ENCODE measurements around the gene SPATS2L.

DNA sequence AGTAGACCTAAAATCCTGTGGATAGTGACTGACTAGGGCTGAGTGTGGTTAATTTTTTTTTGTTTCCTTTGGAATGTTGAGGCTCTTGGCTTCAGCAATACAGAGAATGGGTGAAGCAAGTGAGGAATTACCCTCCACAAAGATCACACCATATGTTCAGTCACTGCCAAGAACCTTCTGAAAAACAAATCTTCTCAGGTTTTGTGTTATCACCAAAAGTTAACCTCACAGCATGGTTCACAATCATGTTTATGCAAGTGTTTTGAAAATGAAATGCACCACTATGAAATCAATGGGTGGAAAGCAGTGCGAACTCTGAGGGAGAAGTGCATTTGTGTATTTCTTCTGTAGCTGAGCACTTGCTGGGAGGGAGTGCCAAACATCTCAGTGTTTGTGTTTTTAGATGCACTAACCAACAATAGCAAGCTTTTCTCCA lies 44.4 kb downstream of the SPATS2L start:
- TF ChIP-seq NFIC (IDR thresholded peaks at IDR 0.05; ENCODE audit: borderline replicate concordance) (no peak), TEAD4 (IDR thresholded peaks at IDR 0.05; ENCODE audit: borderline replicate concordance, insufficient read depth) (no peak), POLR2AphosphoS5 (IDR thresholded peaks at IDR 0.05; ENCODE audit: low read depth, low read length) (no peak)
- TF ChIP-seq, protein P1, sequence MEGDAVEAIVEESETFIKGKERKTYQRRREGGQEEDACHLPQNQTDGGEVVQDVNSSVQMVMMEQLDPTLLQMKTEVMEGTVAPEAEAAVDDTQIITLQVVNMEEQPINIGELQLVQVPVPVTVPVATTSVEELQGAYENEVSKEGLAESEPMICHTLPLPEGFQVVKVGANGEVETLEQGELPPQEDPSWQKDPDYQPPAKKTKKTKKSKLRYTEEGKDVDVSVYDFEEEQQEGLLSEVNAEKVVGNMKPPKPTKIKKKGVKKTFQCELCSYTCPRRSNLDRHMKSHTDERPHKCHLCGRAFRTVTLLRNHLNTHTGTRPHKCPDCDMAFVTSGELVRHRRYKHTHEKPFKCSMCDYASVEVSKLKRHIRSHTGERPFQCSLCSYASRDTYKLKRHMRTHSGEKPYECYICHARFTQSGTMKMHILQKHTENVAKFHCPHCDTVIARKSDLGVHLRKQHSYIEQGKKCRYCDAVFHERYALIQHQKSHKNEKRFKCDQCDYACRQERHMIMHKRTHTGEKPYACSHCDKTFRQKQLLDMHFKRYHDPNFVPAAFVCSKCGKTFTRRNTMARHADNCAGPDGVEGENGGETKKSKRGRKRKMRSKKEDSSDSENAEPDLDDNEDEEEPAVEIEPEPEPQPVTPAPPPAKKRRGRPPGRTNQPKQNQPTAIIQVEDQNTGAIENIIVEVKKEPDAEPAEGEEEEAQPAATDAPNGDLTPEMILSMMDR (IDR thresholded peaks at IDR 0.05), result no peak
- TF ChIP-seq, protein P2, sequence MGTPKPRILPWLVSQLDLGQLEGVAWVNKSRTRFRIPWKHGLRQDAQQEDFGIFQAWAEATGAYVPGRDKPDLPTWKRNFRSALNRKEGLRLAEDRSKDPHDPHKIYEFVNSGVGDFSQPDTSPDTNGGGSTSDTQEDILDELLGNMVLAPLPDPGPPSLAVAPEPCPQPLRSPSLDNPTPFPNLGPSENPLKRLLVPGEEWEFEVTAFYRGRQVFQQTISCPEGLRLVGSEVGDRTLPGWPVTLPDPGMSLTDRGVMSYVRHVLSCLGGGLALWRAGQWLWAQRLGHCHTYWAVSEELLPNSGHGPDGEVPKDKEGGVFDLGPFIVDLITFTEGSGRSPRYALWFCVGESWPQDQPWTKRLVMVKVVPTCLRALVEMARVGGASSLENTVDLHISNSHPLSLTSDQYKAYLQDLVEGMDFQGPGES (IDR thresholded peaks at IDR 0.05; ENCODE audit: low read depth, low read length), result no peak
